Neural progenitor cell (in vitro differentiated cells): Measurements from ENCODE around the gene SLC35C1.

Source experiments
- EZH2 ChIP-seq: fragments of 200-600 bp; sonication (generic); IDR thresholded peaks from 2 replicates; pipeline ENCODE4 v1.6.1; 2017; ENCODE audit warnings: antibody characterized with exemption, mild to moderate bottlenecking, moderate library complexity
- EZH2phosphoT487 ChIP-seq: fragments of 200-600 bp; sonication (generic); IDR thresholded peaks from 2 replicates; pipeline ENCODE4 v1.6.1; 2017; ENCODE audit warnings: antibody characterized with exemption
- TF ChIP-seq, protein P1 (sequence below): fragments of 200-600 bp; sonication (generic); IDR thresholded peaks from 2 replicates; pipeline ENCODE4 v1.5.1; 2017; ENCODE audit warnings: antibody characterized with exemption, mild to moderate bottlenecking

DNA sequence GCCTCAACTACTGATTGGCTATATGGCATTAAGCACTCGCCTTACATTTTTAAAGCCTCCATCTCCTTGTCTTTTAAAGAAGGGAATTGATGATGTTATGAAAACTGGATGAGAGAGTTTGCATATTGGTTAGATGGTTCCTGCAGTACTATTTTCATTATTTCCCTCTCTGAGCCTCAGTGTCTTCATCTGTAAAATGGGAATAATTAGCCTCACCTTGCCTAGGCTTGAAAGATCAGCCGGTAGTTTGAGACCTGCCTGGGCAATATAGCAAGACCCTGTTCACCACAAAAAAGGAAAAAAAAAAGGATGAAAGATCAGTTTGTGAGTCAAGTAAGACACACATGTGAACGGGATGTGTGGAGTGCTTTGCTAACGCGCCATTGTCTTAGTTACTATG is 35.0 kb upstream of the SLC35C1 start:
- TF ChIP-seq, protein P1, sequence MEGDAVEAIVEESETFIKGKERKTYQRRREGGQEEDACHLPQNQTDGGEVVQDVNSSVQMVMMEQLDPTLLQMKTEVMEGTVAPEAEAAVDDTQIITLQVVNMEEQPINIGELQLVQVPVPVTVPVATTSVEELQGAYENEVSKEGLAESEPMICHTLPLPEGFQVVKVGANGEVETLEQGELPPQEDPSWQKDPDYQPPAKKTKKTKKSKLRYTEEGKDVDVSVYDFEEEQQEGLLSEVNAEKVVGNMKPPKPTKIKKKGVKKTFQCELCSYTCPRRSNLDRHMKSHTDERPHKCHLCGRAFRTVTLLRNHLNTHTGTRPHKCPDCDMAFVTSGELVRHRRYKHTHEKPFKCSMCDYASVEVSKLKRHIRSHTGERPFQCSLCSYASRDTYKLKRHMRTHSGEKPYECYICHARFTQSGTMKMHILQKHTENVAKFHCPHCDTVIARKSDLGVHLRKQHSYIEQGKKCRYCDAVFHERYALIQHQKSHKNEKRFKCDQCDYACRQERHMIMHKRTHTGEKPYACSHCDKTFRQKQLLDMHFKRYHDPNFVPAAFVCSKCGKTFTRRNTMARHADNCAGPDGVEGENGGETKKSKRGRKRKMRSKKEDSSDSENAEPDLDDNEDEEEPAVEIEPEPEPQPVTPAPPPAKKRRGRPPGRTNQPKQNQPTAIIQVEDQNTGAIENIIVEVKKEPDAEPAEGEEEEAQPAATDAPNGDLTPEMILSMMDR: no peak
- no peak for TF ChIP-seq EZH2
- no peak for TF ChIP-seq EZH2phosphoT487
